Gastrocnemius medialis (tissue), 4 donors: ENCODE measurements around the gene DPP9. TPM values are rescaled to one million over a fixed set of nuclear protein-coding genes. Genes with fewer than 3 reads are reported as not detected.

Experiments used
- ATAC-seq, 2 donors: fragments of 150-250 bp; one replicate each; pipeline ENCODE4 v1.9.1; 2016
- DNase-seq, 2 donors: peaks; one replicate each; pipeline ENCODE4 v3.0.0-alpha.2; 2019
- H3K27ac ChIP-seq, 4 donors: fragments of 200-600 bp; sonication (generic); 1 replicate in 1 of 4; 2 replicates in 3 of 4; pipeline ENCODE4 v1.5.1; 2016 to 2018; ENCODE audit warnings: mild to moderate bottlenecking in 2 of 4, moderate library complexity in 1 of 4
- H3K27me3 ChIP-seq, 3 donors: fragments of 200-600 bp; sonication (generic) in 2 of 3; 1 replicate in 1 of 3; 2 replicates in 2 of 3; pipeline versions ENCODE4 v1.5.1 to v1.6.0; 2016 to 2019; ENCODE audit warnings: mild to moderate bottlenecking in 1 of 3, moderate library complexity in 1 of 3
- H3K36me3 ChIP-seq, 2 donors: fragments of 200-600 bp; sonication (generic) in 1 of 2; one replicate each; pipeline ENCODE4 v1.5.1; 2017 to 2018
- H3K4me1 ChIP-seq, 2 donors: fragments of 200-600 bp; sonication (generic) in 1 of 2; one replicate each; pipeline ENCODE4 v1.5.1; 2016 to 2017; ENCODE audit warnings: mild to moderate bottlenecking in 2 of 2
- H3K4me3 ChIP-seq, 4 donors: fragments of 200-600 bp; sonication (generic) in 3 of 4; 1 replicate in 1 of 4; 2 replicates in 3 of 4; pipeline ENCODE4 v1.5.1; 2016 to 2019; ENCODE audit warnings: mild to moderate bottlenecking in 2 of 4
- H3K9me3 ChIP-seq, 3 donors: fragments of 200-600 bp; sonication (generic) in 2 of 3; 1 replicate in 1 of 3; 2 replicates in 2 of 3; pipeline ENCODE4 v1.5.1; 2016 to 2019
- POLR2A ChIP-seq, 2 donors: fragments of 450-650 bp; IDR thresholded peaks; one replicate each; pipeline ENCODE4 v1.6.1; 2017; ENCODE audit warnings: antibody characterized with exemption in 2 of 2, mild to moderate bottlenecking in 2 of 2, moderate library complexity in 2 of 2
- in situ Hi-C, 4 donors: fragments of 200-750 bp; cut with MboI; loops; one replicate each; pipeline versions ENCODE4 v1.15.0 to v1.8.0; 2017; ENCODE audit warnings: low sequenced_read_pairs in 4 of 4
- intact Hi-C: fragments of 100-400 bp; cut with DNase I; formaldehyde crosslinking; loops from one replicate; pipeline ENCODE4 v1.15.1; 2023; ENCODE audit warnings: low total_unique reads
- total RNA-seq, 4 donors: library from RNA; depleted of rRNA; stranded (reverse); fragments of >200 nt; gene quantifications; one replicate each; pipeline versions ENCODE4 v1.1.0 to v1.2.3, GENCODE V29; 2016
- TF ChIP-seq, protein P1 (sequence below), 5 experiments: fragments of 450-650 bp in 3 of 5; fragments of 200-600 bp in 2 of 5; sonication (generic) in 2 of 5; IDR thresholded peaks in 4 of 5; conservative IDR thresholded peaks in 1 of 5; 1 replicate in 4 of 5; 2 replicates in 1 of 5; pipeline ENCODE4 v1.5.1; 2016 to 2019; ENCODE audit warnings: antibody characterized with exemption in 5 of 5, mild to moderate bottlenecking in 3 of 5, moderate library complexity in 3 of 5

Gene DPP9
- total RNA-seq, 4 donors from 2014 or later = 92.6 to 208 (median 148) TPM

DNA sequence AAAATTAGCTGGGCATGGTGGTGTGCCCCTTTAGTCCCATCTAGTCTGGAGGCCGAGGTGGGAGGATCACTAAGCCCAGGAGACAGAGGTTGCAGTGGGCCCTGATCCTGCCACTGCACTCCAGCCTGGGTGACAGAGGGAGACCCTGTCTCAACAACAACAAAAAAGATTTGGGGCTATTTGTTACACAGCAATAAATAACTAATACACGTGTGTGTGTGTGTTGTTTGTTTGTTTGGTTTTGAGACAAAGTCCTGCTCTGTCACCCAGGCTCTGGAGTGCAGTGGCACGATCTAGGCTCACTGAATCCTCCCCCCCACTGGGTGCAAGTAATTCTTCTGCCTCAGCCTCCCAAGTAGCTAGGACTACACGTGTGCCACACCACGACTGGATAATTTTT lies 35.0 kb upstream of the DPP9 start:
- peaks cover 0 to 14% (median 6%) of the 10 kb centered on the region in 3 donors for H3K27me3 ChIP-seq
- intact Hi-C loops (no loop called here), in situ Hi-C loops (no loop called here)
- no peaks in the 10 kb centered on the region for H3K36me3 ChIP-seq
- TF ChIP-seq POLR2A (IDR thresholded peaks at IDR 0.05) = no peak
- ATAC-seq (no peak), DNase-seq (no peak)
- no peaks in the 10 kb centered on the region for H3K9me3 ChIP-seq
- no peak overlapping the region for H3K4me3 ChIP-seq
- peaks cover 6 to 10% of the 10 kb centered on the region in 2 donors for H3K4me1 ChIP-seq
- H3K27ac ChIP-seq = no peak overlapping the region

DNA sequence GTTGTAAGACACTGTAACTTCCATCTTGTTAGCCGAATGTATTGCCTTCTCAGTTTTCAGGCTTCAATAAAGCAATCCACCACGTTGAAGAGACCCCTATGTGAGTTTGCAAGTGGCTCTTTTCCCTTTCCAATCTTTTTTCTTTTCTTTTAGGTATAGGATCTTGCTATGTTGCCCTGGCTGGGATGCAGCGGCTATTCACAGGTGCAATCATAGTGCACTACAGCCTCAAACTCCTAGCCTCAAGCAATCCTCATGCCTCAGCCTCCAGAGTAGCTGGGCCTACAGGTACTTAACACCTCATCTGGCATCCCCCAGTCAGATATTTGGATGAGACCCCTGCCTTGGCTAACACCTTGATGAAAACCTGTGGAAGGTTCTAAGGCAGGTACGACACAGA lies 34.4 kb upstream of the DPP9 start:
- peaks cover 0 to 9% (median under 1%) of the 10 kb centered on the region in 3 donors for H3K27me3 ChIP-seq
- H3K36me3 ChIP-seq = no peaks in the 10 kb centered on the region

DNA sequence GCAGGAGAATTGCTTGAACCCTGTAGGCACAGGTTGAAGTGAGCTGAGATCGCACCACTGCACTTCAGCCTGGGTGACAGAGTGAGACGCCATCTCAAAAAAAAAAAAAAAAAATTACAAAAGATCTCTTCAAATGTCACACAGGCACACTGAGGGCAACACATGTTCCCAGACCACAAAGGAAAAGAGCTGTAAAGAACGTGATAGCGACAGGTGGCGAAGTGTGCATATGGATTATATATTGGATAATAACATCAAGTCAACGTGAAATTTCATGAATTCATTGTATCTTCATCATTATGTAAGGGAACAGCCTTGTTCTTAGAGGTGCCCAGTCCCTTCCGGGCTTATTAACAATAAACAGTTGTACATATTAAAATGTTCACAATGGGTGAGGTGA lies 31.8 kb upstream of the DPP9 start:
- in situ Hi-C loops = no loop called here
- ATAC-seq (no peak), DNase-seq (no peak)
- Histone ChIP-seq H3K4me3 (no peak overlapping the region), H3K27ac (no peak overlapping the region), H3K36me3 (no peaks in the 10 kb centered on the region), H3K27me3 (peaks cover 0 to 2% (median 0%) of the 10 kb centered on the region in 3 donors), H3K9me3 (no peaks in the 10 kb centered on the region), H3K4me1 (peaks cover 6 to 10% of the 10 kb centered on the region in 2 donors)
- intact Hi-C loops = no loop called here
- no peak for TF ChIP-seq POLR2A (IDR thresholded peaks at IDR 0.05)
- TF ChIP-seq, protein P1, sequence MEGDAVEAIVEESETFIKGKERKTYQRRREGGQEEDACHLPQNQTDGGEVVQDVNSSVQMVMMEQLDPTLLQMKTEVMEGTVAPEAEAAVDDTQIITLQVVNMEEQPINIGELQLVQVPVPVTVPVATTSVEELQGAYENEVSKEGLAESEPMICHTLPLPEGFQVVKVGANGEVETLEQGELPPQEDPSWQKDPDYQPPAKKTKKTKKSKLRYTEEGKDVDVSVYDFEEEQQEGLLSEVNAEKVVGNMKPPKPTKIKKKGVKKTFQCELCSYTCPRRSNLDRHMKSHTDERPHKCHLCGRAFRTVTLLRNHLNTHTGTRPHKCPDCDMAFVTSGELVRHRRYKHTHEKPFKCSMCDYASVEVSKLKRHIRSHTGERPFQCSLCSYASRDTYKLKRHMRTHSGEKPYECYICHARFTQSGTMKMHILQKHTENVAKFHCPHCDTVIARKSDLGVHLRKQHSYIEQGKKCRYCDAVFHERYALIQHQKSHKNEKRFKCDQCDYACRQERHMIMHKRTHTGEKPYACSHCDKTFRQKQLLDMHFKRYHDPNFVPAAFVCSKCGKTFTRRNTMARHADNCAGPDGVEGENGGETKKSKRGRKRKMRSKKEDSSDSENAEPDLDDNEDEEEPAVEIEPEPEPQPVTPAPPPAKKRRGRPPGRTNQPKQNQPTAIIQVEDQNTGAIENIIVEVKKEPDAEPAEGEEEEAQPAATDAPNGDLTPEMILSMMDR (IDR thresholded peaks at IDR 0.05 in 4 of 5, conservative IDR thresholded peaks at IDR 0.05 in 1 of 5) = no peak

More for the DNA sequence above, 34.4 kb upstream of the DPP9 start:
- no peak for TF ChIP-seq POLR2A (IDR thresholded peaks at IDR 0.05)
- TF ChIP-seq, protein P1 (IDR thresholded peaks at IDR 0.05 in 4 of 5, conservative IDR thresholded peaks at IDR 0.05 in 1 of 5) = no peak
- peaks cover 6 to 10% of the 10 kb centered on the region in 2 donors for H3K4me1 ChIP-seq
- ATAC-seq = no peak
- H3K27ac ChIP-seq = no peak overlapping the region
- no peak overlapping the region for H3K4me3 ChIP-seq
- H3K9me3 ChIP-seq = no peaks in the 10 kb centered on the region
- no peak for DNase-seq
- intact Hi-C loops (no loop called here), in situ Hi-C loops (no loop called here)

DNA sequence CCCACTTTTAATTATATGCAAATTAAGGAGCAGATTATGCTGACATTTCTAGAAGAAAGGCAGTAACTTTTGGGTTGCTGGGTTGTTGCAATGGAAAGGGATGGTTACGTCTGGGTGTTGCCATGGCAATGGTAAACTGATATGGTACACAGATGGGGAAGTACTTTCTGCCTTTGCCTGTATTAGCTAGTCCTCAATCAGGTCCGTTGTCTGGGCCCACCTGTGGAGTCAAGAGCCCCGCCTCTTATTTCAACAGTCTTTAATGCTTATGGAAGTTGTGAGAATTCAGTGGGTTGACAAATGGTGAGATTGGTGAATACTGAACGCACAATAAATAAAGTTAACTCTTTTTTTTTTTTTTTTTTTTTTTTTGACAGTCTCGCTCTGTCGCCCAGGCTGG lies 30.6 kb upstream of the DPP9 start:
- Histone ChIP-seq H3K4me3 (no peak overlapping the region), H3K27me3 (no peaks in the 10 kb centered on the region), H3K36me3 (no peaks in the 10 kb centered on the region), H3K9me3 (no peaks in the 10 kb centered on the region), H3K27ac (no peak overlapping the region), H3K4me1 (no peaks in the 10 kb centered on the region)
- intact Hi-C loops (no loop called here), in situ Hi-C loops (no loop called here)
- ATAC-seq (no peak), DNase-seq (no peak)
- TF ChIP-seq POLR2A (IDR thresholded peaks at IDR 0.05) = no peak
- TF ChIP-seq, protein P1 (IDR thresholded peaks at IDR 0.05 in 4 of 5, conservative IDR thresholded peaks at IDR 0.05 in 1 of 5) = no peak

DNA sequence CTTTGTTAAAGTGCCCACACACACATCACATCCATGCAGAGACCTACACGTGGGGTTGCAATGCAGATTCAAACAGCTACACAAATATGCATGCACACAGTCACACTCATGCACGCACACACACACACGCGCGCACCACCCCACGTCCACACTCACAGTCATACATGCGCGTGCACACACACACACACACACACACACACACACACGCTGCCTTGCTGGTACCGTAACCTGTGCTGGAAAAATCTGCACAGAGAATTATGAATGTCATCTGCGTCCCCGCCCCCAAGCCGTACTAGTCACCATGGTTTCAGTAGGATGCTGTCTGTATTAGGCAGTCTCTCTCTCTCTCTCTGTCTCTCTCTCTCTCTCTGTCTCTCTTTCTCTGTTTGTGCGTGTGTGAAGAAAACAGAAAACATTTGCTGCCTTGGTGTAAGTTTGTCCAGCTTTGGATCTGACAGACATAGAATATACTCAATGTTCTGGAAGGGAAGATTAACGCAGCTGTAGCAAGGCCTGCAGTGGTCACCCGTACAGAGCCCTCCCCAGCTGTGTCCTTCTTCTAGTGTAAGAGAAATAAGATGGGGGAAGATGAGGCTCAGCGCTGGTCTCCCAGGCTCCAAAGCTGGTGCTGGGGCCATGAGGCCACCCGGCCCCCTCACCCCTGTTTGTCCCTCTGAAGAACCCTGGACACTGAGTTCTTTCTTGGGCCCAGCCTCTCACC lies 26.4 kb upstream of the DPP9 start:
- ATAC-seq (no peak), DNase-seq (no peak)
- H3K9me3 ChIP-seq = no peaks in the 10 kb centered on the region
- TF ChIP-seq POLR2A (IDR thresholded peaks at IDR 0.05) = no peak
- TF ChIP-seq, protein P1 (IDR thresholded peaks at IDR 0.05 in 4 of 5, conservative IDR thresholded peaks at IDR 0.05 in 1 of 5) = no peak
- peaks cover 5 to 9% (median 5%) of the 10 kb centered on the region in 3 donors for H3K27me3 ChIP-seq
- H3K36me3 ChIP-seq = no peaks in the 10 kb centered on the region
- H3K4me1 ChIP-seq = peaks cover 3% of the 10 kb centered on the region in 2 donors
- intact Hi-C loops (no loop called here), in situ Hi-C loops (no loop called here)
- no peak overlapping the region for H3K4me3 ChIP-seq
- H3K27ac ChIP-seq = no peak overlapping the region
